Panc1 (cell line): ENCODE results near the gene GPR148. TPM values are rescaled to one million over a fixed set of nuclear protein-coding genes. Genes with fewer than 3 reads are reported as not detected.

Experiments used
- ATAC-seq: fragments of 200-7000 bp; cut with Tn5 transposase; 2 replicates; pipeline ENCODE4 v1.9.1; 2020; ENCODE audit warnings: mild to moderate bottlenecking, moderate library complexity
- BruUV-seq: library from RNA; stranded (reverse); fragments of 400-500 nt; replicated peaks from 2 replicates; lab custom pipeline; 2021; lab: Mats Ljungman, UMichigan
- CTCF ChIA-PET: fragments of 300-600 bp; sonication (Branson Sonifier 250); formaldehyde crosslinking; loops from one replicate; lab custom pipeline; 2022; ENCODE audit warnings: antibody characterized with exemption; lab: Charles Lee
- POLR2A ChIA-PET: fragments of 300-600 bp; sonication (Branson Sonifier 250); formaldehyde crosslinking; loops from one replicate; lab custom pipeline; 2022; ENCODE audit warnings: antibody characterized with exemption; lab: Charles Lee
- DNase-seq: peaks from one replicate; pipeline ENCODE4 v3.0.0-alpha.2; 2010; ENCODE audit warnings: low read depth, low spot score
- H3K27ac ChIP-seq: 2 replicates; pipeline ENCODE4 v1.5.1; 2011; ENCODE audit warnings: mild to moderate bottlenecking, low read length, inconsistent platforms
- H3K27me3 ChIP-seq: fragments of 200-500 bp; sonication (Bioruptor generic); 2 replicates; pipeline ENCODE4 v1.6.0; 2014; ENCODE audit warnings: low read length, inconsistent platforms; ENCODE audit not compliant: control insufficient read depth, insufficient read depth
- H3K36me3 ChIP-seq: fragments of 200-500 bp; sonication (Bioruptor generic); 2 replicates; pipeline ENCODE4 v1.5.1; 2014; ENCODE audit warnings: inconsistent platforms, mild to moderate bottlenecking, low read length, moderate library complexity; ENCODE audit not compliant: control insufficient read depth, insufficient read depth
- H3K4me1 ChIP-seq: 2 replicates; pipeline ENCODE4 v1.5.1; 2011; ENCODE audit warnings: inconsistent platforms, mild to moderate bottlenecking, low read length, moderate library complexity; ENCODE audit not compliant: control insufficient read depth, insufficient read depth
- H3K4me3 ChIP-seq, 2 experiments: 2 replicates each; pipeline ENCODE4 v1.5.1; 2011 to 2012; ENCODE audit warnings: low read depth in 2 of 2, low read length in 2 of 2, mild to moderate bottlenecking in 2 of 2, inconsistent platforms in 1 of 2, moderate library complexity in 1 of 2
- H3K9me3 ChIP-seq: fragments of 200-500 bp; sonication (Bioruptor generic); 2 replicates; pipeline ENCODE4 v1.5.1; 2014; ENCODE audit warnings: low read depth, mild to moderate bottlenecking, inconsistent platforms, low read length, moderate library complexity; ENCODE audit not compliant: control insufficient read depth, insufficient read depth
- POLR2AphosphoS5 ChIP-seq: IDR thresholded peaks from 2 replicates; pipeline ENCODE4 v1.6.1; 2012; ENCODE audit warnings: mild to moderate bottlenecking, low read depth, low read length, moderate library complexity
- SIN3A ChIP-seq: IDR thresholded peaks from 2 replicates; pipeline ENCODE4 v1.6.1; 2012; ENCODE audit warnings: low read depth, mild to moderate bottlenecking, low read length, moderate library complexity, borderline replicate concordance; ENCODE audit not compliant: insufficient read depth
- TCF7L2 ChIP-seq: IDR thresholded peaks from 2 replicates; pipeline ENCODE4 v1.6.1; 2011; ENCODE audit warnings: mild to moderate bottlenecking, low read depth, low read length, inconsistent platforms
- in situ Hi-C: cut with HindIII; loops from 2 replicates; pipeline ENCODE4 v1.10.0; 2016; ENCODE audit warnings: low sequenced_read_pairs, low pct_unique_long_range_greater_than_20kb
- intact Hi-C: fragments of 100-400 bp; cut with micrococcal nuclease; formaldehyde crosslinking; loops from one replicate; pipeline ENCODE4 v1.10.0; 2022; ENCODE audit not compliant: unreplicated experiment
- total RNA-seq: library from RNA; stranded (reverse); gene quantifications from one replicate; pipeline ENCODE4 v1.2.1, GENCODE V29; 2021; ENCODE audit not compliant: unreplicated experiment
- TF ChIP-seq, protein P1 (sequence below), 2 experiments: IDR thresholded peaks; 2 replicates each; pipeline ENCODE4 v1.6.1; 2011 to 2012; ENCODE audit warnings: low read depth in 2 of 2, control low read depth in 1 of 2, low read length in 1 of 2, mild to moderate bottlenecking in 1 of 2, moderate library complexity in 1 of 2; ENCODE audit not compliant: insufficient read depth in 1 of 2
- TF ChIP-seq, protein P2 (sequence below): fragments of 450-650 bp; IDR thresholded peaks from 2 replicates; pipeline ENCODE4 v1.5.1; 2017; ENCODE audit warnings: mild to moderate bottlenecking

GPR148 gene
- total RNA-seq, 1 experiment from 2014 or later: not detected

DNA sequence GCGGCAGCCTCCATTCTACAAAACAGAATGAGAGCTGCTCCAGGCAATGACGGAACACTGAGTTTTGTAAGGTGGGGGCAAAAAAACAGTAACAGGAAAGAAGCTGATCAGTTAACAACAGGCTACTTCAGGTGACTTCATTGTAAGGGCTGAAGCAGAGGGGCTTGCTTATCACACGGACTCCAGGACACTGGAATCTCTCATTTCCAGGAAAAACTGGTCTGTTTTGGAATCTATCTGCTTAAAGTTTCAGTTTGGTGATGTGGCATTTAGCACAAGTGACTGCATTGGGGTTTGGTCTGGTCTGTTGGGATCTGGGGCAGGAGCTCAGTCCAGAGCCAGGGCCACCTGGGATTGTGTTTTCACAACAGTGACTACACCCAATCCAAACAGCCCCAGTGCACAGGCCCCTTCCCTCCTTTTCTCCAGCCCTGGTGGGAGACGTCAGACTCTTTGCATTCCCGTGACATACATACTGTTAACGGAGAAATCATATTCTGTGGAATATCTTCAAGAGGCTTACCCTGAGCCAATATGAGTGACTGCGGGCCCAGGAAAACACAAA, 40.6 kb downstream of the GPR148 start:
- TF ChIP-seq, protein P1, sequence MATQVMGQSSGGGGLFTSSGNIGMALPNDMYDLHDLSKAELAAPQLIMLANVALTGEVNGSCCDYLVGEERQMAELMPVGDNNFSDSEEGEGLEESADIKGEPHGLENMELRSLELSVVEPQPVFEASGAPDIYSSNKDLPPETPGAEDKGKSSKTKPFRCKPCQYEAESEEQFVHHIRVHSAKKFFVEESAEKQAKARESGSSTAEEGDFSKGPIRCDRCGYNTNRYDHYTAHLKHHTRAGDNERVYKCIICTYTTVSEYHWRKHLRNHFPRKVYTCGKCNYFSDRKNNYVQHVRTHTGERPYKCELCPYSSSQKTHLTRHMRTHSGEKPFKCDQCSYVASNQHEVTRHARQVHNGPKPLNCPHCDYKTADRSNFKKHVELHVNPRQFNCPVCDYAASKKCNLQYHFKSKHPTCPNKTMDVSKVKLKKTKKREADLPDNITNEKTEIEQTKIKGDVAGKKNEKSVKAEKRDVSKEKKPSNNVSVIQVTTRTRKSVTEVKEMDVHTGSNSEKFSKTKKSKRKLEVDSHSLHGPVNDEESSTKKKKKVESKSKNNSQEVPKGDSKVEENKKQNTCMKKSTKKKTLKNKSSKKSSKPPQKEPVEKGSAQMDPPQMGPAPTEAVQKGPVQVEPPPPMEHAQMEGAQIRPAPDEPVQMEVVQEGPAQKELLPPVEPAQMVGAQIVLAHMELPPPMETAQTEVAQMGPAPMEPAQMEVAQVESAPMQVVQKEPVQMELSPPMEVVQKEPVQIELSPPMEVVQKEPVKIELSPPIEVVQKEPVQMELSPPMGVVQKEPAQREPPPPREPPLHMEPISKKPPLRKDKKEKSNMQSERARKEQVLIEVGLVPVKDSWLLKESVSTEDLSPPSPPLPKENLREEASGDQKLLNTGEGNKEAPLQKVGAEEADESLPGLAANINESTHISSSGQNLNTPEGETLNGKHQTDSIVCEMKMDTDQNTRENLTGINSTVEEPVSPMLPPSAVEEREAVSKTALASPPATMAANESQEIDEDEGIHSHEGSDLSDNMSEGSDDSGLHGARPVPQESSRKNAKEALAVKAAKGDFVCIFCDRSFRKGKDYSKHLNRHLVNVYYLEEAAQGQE (IDR thresholded peaks at IDR 0.05; ENCODE audit: insufficient read depth in 1 of 2, low read depth in 2 of 2, low read length in 1 of 2): no peak
- TF ChIP-seq SIN3A: no peak
- TF ChIP-seq, protein P2, sequence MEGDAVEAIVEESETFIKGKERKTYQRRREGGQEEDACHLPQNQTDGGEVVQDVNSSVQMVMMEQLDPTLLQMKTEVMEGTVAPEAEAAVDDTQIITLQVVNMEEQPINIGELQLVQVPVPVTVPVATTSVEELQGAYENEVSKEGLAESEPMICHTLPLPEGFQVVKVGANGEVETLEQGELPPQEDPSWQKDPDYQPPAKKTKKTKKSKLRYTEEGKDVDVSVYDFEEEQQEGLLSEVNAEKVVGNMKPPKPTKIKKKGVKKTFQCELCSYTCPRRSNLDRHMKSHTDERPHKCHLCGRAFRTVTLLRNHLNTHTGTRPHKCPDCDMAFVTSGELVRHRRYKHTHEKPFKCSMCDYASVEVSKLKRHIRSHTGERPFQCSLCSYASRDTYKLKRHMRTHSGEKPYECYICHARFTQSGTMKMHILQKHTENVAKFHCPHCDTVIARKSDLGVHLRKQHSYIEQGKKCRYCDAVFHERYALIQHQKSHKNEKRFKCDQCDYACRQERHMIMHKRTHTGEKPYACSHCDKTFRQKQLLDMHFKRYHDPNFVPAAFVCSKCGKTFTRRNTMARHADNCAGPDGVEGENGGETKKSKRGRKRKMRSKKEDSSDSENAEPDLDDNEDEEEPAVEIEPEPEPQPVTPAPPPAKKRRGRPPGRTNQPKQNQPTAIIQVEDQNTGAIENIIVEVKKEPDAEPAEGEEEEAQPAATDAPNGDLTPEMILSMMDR: no peak
- TF ChIP-seq POLR2AphosphoS5: no peak
- TF ChIP-seq TCF7L2: no peak
- H3K4me3 ChIP-seq: no peak overlapping the region
- intact Hi-C loops: no loop called here
- H3K36me3 ChIP-seq: no peaks in the 10 kb centered on the region
- POLR2A ChIA-PET: no interaction called here
- ATAC-seq: no peak
- BruUV-seq: no TSS peak
- CTCF ChIA-PET: no interaction called here
- no peak for DNase-seq
- no peaks in the 10 kb centered on the region for H3K4me1 ChIP-seq
- no peak overlapping the region for H3K27ac ChIP-seq
- in situ Hi-C loops: no loop called here
- H3K9me3 ChIP-seq: no peaks in the 10 kb centered on the region
- no peaks in the 10 kb centered on the region; the same call in 1 of the 2 replicates for H3K27me3 ChIP-seq

DNA sequence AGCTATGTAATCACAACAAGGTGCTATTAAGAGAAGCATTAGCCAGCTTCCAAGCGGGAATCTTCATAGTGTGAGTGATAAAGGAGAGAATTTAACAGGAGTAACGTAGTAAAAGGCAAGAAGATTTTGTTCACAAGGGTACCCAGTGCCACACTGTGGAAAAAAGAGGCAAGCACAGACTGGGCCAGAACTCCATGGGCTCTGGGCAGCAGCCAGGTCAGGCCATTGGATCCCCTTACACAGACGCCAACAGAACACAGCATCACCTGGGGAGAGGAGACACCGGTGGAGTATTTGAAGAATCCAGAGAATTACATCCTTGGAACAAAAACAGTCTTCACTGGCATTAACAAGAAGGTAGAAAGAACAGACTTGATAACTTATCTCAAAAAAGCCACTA, 47.7 kb downstream of the GPR148 start:
- in situ Hi-C loops: no loop called here

More for the DNA sequence above, 47.7 kb downstream of the GPR148 start:
- TF ChIP-seq TCF7L2 (no peak), POLR2AphosphoS5 (no peak), SIN3A (no peak)
- TF ChIP-seq, protein P1 (IDR thresholded peaks at IDR 0.05; ENCODE audit: insufficient read depth in 1 of 2, low read depth in 2 of 2, low read length in 1 of 2): no peak
- TF ChIP-seq, protein P2: no peak; the same call in none of the 2 replicates
- Histone ChIP-seq H3K27me3 (0 out of 2 replicates have a peak, but pooled peaks cover 2% of the 10 kb centered on the region), H3K9me3 (no peaks in the 10 kb centered on the region), H3K36me3 (no peaks in the 10 kb centered on the region), H3K4me1 (no peaks in the 10 kb centered on the region), H3K4me3 (no peak overlapping the region), H3K27ac (no peak overlapping the region)
- intact Hi-C loops: no loop called here
- CTCF ChIA-PET: no interaction called here
- ATAC-seq (peak; percentile 79), DNase-seq (no peak)
- POLR2A ChIA-PET: no interaction called here
- BruUV-seq: no TSS peak
